OCI-LY3 (cell line): ENCODE data around the gene SRL.

Source experiments
- CTCF ChIP-seq: fragments of 200-600, 300-600 bp; sonication (generic); IDR thresholded peaks from 2 replicates; pipeline ENCODE4 v1.5.1; 2014; ENCODE audit warnings: antibody characterized with exemption, low read length, low read depth
- EZH2phosphoT487 ChIP-seq: fragments of 200-600 bp; shearing (Covaris generic); IDR thresholded peaks from 2 replicates; pipeline ENCODE4 v1.6.1; 2018; ENCODE audit warnings: antibody characterized with exemption, mixed run types, low read depth

GRCh38 chr16:4217204-4218131 is 24.4 kb downstream of the SRL start:
- TF ChIP-seq CTCF: no peak
- no peak for TF ChIP-seq EZH2phosphoT487
